NCI-H1092 treated with DMSO at 0.1 percent for 48 hours (cell line): Measurements from ENCODE around the gene CYP27A1.

Experiments
- DNase-seq: peaks from one replicate; lab custom pipeline; 2025; lab: John Stamatoyannopoulos, UW

Gene CYP27A1

DNA sequence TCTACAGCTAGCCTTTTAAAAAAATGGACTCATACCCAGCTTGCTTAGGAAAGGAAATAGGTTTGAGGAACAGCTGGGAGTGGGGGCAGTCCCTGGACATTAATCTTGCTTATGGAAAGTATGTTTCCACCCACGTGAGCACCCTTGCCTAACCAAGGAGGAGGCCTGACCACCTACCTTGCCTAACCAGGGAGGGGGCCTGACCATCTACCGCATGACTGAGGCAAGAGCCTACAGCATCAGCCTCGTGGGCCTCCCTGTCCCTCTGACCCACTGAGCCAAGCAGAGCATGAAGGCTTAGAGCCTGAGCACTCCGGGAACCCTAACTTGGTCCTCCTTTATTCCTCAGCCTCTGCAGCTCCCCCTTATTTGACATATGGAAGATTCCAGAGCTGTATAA lies 29.4 kb downstream of the CYP27A1 start:
- DNase-seq, result no peak

DNA sequence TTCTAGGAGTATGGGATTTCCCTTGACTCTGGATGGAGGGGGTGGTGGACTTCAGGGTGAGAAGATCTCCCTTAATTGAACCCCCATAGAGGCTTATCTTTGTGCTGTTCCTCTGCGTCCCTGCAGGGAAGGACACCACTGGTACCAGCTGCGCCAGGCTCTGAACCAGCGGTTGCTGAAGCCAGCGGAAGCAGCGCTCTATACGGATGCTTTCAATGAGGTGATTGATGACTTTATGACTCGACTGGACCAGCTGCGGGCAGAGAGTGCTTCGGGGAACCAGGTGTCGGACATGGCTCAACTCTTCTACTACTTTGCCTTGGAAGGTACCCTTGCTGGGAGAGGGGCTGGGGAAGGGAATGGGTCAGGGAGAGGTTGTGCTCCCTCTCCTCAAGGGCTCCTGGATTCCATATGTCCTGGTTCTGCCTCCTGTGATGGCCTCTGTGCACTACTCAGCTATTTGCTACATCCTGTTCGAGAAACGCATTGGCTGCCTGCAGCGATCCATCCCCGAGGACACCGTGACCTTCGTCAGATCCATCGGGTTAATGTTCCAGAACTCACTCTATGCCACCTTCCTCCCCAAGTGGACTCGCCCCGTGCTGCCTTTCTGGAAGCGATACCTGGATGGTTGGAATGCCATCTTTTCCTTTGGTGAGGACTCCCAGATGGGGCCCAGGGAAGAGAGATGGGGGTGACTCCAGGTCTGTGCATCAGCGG lies 30.3 kb downstream of the CYP27A1 start:
- DNase-seq, result no peak

DNA sequence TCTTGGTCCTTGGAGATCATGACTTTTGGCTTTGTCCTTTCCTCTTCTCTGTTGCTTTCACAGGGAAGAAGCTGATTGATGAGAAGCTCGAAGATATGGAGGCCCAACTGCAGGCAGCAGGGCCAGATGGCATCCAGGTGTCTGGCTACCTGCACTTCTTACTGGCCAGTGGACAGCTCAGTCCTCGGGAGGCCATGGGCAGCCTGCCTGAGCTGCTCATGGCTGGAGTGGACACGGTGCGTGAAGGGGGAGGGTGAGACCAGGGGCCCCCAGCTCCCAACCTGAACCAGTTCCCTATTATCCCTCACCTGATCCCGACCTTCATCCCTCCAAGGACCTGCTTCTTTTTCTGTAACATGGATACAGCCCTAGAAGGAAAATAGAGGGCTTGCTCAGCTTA lies 30.9 kb downstream of the CYP27A1 start:
- DNase-seq, result no peak

DNA sequence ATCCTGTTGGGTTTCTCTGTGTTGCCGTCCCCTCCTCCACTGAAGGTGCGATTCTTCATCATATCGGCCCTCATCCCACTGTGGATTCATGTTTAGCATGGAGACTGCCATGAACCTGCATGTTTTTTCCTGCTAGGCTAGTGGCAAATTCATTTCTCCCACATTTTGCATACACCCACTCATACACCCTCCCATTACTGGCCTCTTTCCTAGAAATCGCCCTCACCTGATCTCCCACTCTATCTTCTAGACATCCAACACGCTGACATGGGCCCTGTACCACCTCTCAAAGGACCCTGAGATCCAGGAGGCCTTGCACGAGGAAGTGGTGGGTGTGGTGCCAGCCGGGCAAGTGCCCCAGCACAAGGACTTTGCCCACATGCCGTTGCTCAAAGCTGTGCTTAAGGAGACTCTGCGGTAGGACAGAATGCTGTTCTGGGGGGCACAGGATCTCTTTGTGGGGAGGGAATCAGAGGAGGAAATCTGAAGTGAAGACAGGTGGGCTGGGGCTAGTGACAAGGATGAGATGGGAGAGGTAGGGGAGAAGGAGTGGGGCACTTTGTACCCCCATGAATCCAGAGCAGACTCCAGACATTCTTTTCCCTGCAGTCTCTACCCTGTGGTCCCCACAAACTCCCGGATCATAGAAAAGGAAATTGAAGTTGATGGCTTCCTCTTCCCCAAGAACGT lies 32.0 kb downstream of the CYP27A1 start:
- no peak for DNase-seq

DNA sequence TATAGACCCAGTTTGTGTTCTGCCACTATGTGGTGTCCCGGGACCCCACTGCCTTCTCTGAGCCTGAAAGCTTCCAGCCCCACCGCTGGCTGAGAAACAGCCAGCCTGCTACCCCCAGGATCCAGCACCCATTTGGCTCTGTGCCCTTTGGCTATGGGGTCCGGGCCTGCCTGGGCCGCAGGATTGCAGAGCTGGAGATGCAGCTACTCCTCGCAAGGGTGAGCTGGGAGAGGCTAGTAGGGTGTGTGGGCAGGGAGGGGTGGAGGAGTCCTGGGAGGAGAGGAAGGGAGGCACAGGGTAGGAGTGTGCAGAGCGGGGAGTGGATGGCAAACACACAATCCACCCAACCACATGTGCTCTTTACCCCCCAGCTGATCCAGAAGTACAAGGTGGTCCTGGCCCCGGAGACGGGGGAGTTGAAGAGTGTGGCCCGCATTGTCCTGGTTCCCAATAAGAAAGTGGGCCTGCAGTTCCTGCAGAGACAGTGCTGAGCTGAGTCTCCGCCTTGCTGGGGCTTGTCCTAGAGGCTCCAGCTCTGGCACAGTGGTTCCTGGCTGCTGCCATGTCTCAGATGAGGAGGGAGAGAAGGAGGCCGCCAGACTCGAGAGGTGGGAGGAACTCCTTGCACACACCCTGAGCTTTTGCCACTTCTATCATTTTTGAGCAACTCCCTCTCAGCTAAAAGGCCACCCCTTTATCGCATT lies 32.7 kb downstream of the CYP27A1 start:
- no peak for DNase-seq

DNA sequence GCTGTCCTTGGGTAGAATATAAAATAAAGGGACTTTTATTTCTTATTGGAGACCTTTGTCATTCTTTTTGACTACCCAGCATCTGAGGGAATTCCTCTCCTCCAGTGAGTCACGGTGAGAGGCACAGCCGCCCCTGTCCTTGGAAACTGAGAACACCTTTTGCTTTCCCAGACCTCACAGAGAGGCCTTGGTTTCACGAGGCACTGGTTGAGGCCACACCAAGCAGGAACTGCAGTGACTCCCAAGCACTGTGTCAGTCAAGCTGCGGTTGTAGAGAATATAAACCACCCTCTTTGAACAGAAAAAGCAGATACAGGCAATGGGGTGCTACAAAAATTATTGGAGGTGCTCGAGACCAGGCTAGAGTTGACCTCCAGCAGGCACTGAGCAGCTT lies 33.3 kb downstream of the CYP27A1 start:
- no peak for DNase-seq

DNA sequence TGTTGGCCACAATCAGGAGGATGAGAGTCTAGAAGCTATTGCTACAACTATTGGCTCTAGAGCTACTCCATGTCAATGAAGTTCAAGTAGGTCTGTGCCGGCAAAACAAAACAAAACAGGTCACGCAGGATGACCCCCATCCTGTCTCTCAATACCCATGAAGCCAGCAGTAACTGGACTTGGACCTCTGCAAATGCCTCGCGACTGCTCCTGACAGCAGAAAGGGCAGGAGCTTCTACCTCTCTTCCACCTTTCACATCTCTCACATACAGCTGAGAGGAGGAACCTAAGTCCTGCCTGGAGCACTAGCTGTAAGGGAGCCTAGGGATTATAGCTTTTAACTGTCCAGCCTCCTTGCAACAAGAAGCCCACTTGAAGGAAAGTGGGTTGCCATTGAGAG lies 33.7 kb downstream of the CYP27A1 start:
- no peak for DNase-seq

DNA sequence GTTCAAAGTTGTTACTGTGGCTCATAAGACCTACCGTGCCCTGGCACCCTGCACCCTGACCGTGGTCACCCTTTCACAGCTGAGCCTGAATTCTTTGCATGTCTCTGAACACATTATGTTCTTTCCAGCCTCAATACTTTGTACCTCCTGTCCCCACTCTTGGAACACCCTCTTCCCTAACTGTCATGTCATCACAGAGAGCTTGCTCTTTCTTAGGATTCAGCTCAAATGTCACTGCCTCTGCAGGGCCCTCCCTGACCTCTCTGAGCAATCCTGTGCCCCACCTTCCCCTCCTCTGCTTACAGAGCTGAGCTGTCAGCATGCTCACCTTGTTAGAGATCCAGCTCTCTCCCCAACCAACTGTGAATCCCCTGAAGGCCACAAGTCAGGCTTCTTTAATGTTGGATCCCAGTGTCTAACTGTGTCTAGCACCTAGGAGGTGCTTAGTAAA lies 34.6 kb downstream of the CYP27A1 start:
- DNase-seq, result no peak

DNA sequence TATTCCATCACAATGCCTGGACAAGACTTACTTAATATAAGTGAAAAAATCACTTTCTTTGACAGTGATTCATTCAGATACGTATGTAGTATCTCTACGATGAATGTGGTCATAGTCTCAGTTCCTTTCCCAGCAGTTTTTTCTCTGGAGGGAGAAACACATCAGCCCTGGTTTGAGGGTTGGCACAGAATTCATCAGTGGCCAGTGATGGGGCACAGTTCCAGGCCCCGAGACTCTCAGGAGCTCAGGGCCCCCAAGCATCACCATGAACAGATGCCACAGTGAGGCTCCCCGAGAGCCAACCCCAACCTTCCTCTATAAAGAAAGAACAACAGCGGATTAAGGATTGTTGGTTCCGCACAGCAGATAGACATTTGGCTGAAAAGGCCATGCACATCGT lies 37.1 kb downstream of the CYP27A1 start:
- DNase-seq, result no peak

DNA sequence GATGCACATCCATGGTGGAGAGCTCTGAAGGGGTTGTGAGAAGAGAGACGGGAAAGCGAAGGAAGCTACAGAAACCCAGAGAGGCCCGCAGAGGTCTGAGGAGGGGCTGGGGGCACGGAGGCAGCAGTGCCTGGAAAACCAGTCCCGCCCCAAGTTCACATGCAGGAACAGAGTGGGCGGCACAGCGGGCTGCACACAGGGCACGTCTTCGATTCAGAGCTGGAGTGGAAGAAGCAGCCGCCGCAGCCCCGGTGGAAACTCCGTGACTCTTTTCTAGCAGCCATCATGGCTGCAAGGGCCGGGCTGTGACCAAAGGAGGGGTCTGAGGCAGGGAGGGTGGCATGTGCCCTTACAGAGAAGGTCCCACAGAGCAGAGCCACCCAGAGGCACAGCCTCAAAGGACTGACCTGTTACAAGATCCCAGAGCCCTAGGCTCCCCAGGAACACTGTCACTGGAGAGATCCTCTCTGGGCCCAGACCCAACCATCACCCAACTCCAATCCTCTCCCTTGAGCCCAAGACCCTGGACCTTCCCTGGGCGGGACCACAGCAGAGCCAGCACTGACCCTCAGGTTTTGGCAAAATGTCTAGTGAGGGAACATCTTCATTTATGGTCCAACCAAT lies 38.9 kb downstream of the CYP27A1 start:
- no peak for DNase-seq

DNA sequence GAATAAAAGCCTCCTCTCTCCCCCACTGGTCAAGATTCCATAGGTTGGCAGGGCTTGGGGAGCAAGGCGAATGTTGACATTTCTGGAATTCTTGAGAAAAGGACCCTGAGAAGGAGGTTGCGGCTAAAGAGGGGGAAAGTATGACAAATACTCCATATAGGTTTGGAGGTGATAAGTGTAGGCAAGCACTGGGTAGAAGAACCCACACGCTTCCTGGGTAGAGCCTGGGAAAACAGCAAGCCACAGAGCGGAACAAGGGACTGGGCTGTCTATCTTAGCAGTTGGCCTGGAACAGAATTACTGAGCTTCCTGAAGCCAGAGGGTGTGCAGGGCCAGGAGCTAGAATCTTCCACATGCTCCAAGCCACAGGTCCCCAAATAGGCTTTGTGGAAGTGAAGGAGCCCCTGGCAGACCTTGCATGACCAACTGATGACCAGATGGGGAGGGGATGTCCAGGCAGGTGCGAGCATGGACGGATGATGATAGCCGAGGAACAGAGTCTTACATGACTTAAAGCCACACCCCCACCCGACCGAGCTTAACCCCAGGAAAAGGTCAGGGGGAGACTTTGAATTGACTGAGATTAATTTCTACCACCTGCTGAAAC lies 39.8 kb downstream of the CYP27A1 start:
- DNase-seq, result no peak

DNA sequence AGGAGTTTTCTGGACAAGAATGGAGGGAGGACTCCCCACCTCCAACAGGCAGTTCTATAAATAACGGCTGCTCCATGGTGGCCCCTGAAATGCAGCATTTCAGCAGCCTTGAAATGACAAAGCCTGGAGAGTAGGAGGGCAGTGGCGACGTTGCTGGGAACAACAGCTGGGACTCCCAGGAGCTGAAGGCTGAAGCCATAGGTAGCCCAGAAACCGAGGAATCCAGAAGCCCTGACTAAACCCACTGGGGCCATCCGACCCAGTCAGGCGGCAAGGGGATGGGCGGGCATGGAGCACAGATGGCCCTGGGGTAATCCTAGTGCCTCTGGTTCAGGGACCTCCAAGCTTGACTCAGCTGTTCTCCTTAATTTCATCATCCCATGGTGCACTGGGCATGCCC lies 40.7 kb downstream of the CYP27A1 start:
- DNase-seq, result no peak

DNA sequence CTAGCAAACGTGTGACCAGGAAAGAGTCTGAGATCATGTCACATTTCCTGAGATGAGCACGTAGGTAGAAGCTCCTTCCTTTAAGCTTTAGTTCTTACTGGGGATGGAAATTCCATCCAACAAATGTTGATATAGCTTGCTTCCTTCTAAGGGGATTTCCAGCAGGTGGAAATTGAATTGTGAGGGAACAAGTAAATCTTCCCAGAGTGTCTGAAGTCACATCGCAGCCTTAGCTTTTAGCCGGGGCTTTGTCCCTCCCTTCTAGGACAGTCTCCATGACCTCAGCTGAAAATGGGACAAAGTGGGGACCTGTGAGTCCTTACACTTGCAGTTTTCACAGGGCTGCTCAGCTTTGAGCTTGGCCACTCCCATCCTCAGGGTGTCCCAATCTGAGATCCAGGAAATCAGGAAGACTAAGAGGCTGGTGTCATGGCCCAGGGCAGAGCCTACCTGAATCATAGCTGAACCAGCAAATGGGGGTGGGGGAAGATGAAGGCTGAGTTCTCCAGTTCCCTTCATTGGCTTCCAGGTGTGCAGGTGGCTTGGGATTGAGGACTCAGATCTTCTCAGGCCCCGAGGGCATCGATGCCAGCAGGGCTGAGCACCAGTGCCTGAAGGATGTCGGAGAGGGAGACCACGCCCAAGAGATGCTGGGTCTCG lies 41.4 kb downstream of the CYP27A1 start:
- DNase-seq, result no peak

DNA sequence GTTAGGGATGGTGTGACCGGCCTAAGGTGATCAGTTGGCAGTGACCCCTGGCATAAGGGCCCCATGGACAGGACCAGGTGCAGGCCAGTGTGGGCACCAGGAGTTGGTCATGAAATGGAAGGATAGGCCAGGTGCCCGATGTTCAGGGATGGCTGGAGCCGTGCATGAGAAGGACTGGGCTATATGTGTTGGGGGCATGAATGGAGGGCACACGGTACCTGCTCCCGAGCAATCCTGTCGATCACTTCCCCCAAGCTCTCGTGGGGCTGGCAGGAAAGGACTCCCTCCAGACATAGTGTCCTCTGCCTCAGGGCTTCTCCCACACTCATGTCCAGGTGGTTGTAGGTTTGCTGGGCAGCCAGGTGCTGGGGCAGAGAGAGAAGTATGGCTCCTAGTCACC lies 42.1 kb downstream of the CYP27A1 start:
- no peak for DNase-seq

DNA sequence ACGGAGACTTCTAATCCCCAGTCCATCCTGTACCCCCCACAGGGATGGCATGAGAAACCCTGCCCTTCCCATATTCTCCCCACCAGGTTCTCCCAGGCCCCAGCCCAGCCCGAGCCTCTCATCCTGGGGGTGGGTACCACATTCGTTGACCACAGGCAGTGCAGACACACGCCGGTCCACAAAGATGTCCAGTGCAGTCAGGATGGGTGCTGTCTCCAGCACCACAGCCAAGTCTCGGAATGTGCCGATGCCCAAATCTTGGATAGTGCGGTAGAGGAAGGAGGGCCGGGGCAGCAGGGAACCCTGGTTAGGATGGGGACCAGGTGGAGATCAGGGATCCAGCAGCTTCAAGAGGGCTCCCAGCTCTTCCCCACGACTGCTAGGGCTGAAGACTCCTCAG lies 44.8 kb downstream of the CYP27A1 start:
- DNase-seq, result no peak

DNA sequence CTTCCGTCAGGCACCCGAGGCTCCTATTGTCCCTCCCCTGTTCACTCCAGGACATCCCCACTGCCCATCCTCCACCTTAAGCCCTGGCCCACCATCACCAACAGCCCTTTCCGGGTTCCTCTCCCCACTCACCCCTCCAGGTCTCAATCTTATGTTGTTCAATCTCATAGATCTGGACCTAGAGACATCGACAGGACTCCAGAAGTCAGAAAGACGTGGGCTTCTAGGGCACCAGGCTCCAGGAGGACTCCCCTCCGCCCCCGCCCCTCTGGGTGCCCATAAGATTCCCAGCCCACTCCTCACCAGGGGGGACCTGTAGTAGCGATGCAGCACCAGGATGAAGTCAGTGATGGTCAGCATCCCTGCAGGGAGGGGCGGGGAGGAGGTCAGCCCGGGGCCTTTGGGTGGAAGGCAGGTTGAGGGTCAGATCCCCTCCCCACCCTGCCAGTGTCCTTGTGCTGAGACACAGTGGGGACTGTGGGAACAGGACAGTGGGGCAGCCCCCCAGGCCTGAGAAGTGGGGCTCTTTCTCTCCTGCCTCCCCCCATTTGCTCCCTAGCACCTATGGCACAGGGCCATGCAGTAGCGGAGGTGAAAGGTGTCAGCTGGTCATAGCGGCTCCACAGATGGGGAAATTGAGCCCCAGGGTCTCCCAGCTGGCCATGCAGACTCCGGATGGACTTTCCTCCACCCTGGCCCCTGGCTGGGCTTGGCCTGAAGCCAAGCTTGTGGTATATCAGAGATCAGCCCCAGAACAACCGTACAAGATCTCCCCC lies 45.9 kb downstream of the CYP27A1 start:
- DNase-seq, result no peak

DNA sequence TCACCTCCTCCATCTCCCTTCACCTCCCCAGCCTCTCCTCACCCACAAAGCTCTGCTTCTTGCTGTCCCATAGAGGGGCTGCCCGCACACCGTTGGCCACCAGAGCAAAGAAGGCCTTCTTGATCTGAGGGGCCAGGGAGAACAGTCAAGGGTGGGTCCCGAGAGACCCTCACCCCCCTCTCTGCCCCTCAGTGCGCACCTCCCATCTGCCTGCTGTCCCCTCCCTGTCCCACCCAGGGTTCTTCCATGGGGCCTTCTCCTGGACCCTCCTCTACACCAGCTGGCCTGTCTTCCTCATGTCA lies 46.5 kb downstream of the CYP27A1 start:
- DNase-seq, result no peak

DNA sequence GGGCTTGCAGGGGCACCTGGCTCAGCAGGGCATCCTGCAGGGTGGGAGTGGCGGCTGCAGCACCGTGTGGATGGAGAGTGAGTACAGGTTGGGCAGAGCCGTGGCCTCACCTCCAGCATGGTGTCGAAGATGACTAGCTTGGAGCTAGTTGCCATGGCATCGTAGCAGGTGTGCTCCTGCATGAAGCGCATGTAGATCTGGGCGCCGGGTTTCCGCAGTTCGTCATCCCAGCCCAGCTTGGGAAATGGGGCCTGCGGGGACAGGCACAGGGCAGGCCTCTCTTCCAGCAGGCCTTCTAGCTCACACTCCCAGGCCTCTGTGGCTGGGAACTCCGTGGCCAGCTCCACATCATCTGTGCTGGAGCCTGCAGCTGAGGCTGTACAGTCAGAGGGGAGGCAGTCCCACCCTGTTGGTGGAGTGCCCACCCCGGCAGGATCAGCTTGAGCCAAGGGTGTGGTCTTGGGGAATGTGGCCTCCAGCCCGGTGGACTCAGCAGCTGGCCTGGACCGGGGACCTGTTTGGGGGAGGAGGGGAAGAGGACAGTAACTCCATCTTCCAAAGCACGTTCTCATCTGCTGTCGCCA lies 48.0 kb downstream of the CYP27A1 start:
- DNase-seq, result no peak

DNA sequence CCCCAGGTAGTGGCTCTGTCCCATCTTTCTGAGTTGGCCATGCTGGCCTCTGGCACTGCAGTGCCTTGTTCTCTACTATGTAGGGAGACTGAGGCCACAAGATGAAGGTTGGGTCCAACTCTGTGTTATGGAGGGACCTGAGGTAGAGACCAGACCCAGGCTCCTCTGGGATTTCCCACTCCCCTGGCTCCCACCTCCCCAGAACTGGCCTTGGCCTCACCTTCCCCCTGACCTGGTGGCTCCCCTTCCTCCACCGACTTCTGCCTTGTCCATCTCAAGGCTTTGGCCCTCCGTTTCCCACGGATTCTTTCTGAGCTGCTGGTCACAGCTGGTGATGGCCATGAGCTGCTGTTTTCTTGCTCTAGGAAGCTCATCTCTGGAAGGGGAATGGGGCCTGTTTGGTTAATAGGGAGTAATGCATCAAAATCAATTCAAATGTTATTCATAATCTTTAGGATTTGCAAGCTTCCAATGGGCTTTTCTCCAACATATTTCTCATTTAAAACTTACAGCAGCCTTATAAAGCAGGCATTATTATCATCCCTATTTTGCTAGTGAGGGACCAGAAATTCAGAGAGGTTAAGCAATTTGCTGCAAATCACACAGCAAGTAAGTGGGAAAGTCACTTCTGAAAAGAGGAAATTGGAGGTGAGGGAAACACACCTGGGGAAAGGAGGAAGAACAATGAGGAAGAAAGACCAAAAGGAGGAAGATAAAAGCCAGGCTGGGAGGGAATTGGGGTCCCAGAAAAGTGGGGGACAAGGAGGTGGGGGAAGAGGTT lies 48.8 kb downstream of the CYP27A1 start:
- DNase-seq, result no peak

DNA sequence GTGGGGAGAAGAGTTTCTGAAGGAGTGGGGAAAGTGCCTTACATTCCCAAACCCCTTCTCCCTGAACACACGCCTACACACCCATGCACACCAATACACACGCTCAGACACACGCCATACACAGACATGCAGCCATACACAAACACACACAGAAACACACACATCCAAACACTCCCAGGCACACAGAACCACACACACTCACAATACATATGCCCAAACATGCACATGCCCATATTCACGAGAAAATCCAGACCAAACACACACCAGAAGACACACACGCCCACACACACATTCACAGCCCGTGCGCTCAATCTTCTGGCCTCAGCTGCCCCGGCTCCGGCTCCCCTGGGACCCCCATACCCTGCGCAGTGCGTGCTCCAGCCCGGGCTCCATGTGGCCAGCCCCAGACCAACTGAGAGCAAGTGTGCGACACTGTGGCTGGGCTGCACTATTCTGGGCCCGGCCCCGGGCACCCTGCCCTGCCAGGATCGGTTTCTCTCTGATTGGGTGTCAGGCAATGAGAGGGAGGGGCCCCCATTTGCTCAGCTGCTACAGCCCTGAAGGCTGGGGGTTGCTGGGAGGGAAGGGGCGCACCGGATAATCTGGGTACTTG lies 49.5 kb downstream of the CYP27A1 start, which contains the start of gene PRKAG3:
Gene PRKAG3, minus strand, starts transcription at position 426 of the 613 bp plus-strand sequence.
- DNase-seq, result no peak
